K562 (cell line): Measurements from ENCODE around the gene KRTAP29-1. TPM values are rescaled to one million over a fixed set of nuclear protein-coding genes. Genes with fewer than 3 reads are reported as not detected.

Experiments
- ATAC-seq: fragments of 200-7000 bp; cut with Tn5 transposase; 3 replicates; pipeline ENCODE4 v1.9.1; 2020; ENCODE audit warnings: moderate library complexity
- BruUV-seq: library from RNA; stranded (reverse); fragments of 400-500 nt; replicated peaks from 2 replicates; lab custom pipeline; 2021; lab: Mats Ljungman, UMichigan
- CTCF ChIA-PET: fragments of 300-600 bp; formaldehyde crosslinking; extraction: SDS; loops from one replicate; lab custom pipeline; 2021; ENCODE audit warnings: low intra/inter-chr PET ratio; lab: Yijun Ruan, JAX
- POLR2A ChIA-PET: fragments of 300-600, 350-650 bp; sonication (Branson Sonifier 250); formaldehyde crosslinking; extraction: SDS; loops from one replicate; lab custom pipeline; 2021; ENCODE audit warnings: antibody characterized with exemption, inconsistent platforms; lab: Yijun Ruan, JAX
- DNase-seq, 4 experiments: peaks; one replicate each; pipeline versions ENCODE4 v3.0.0 to v3.0.0-alpha.2; 2011 to 2018; ENCODE audit warnings: low spot score in 3 of 4, mixed read lengths in 3 of 4; ENCODE audit errors: extremely low read depth in 1 of 4
- FAIRE-seq: peaks from 2 replicates; lab custom pipeline; 2011; peaks lifted over from hg19 to GRCh38; lab: Jason Lieb, UNC
- H2AFZ ChIP-seq: 2 replicates; pipeline ENCODE4 v1.6.0; 2011; ENCODE audit warnings: low read depth, low read length, control low read depth, inconsistent platforms
- H3K27ac ChIP-seq: fragments of 200-600 bp; 3 replicates; pipeline ENCODE4 v1.8.0; 2011; ENCODE audit warnings: low read depth, mild to moderate bottlenecking, control low read depth, inconsistent platforms, low read length, moderate library complexity, mixed read lengths; ENCODE audit errors: extremely low read depth
- H3K27me3 ChIP-seq, 2 experiments: fragments of 300-600 bp in 1 of 2; 2 replicates in 1 of 2; 3 replicates in 1 of 2; pipeline versions ENCODE4 v1.6.0 to v1.8.0; 2011; ENCODE audit warnings: inconsistent platforms in 2 of 2, low read length in 2 of 2, mild to moderate bottlenecking in 1 of 2, mixed read lengths in 1 of 2, moderate library complexity in 1 of 2; ENCODE audit not compliant: control insufficient read depth in 2 of 2, insufficient read depth in 2 of 2
- H3K36me3 ChIP-seq: fragments of 300-600 bp; 3 replicates; pipeline ENCODE4 v1.8.0; 2011; ENCODE audit warnings: mild to moderate bottlenecking, low read length, inconsistent platforms; ENCODE audit not compliant: control insufficient read depth, insufficient read depth
- H3K4me1 ChIP-seq, 2 experiments: fragments of 200-600 bp in 1 of 2; replicated peaks in 1 of 2; 2 replicates in 1 of 2; 3 replicates in 1 of 2; pipeline versions ENCODE4 v1.5.1 to v1.8.0; 2011; ENCODE audit warnings: inconsistent platforms in 2 of 2, low read length in 2 of 2, mild to moderate bottlenecking in 1 of 2, mixed read lengths in 1 of 2, moderate library complexity in 1 of 2; ENCODE audit not compliant: control insufficient read depth in 2 of 2, insufficient read depth in 2 of 2
- H3K4me2 ChIP-seq: 2 replicates; pipeline ENCODE4 v1.6.1; 2011; ENCODE audit warnings: low read length, control low read depth, inconsistent platforms, mixed read lengths; ENCODE audit not compliant: insufficient read depth
- H3K4me3 ChIP-seq: fragments of 200-600 bp; sonication (generic), shearing (Covaris generic); 2 replicates; pipeline ENCODE4 v1.5.1; 2016; ENCODE audit warnings: control low read depth, inconsistent platforms
- H3K79me2 ChIP-seq: fragments of 200-600 bp; 3 replicates; pipeline ENCODE4 v1.8.0; 2011; ENCODE audit warnings: low read length, inconsistent platforms; ENCODE audit not compliant: control insufficient read depth, insufficient read depth
- H3K9ac ChIP-seq, 2 experiments: 2 replicates each; pipeline versions ENCODE4 v1.6.0 to v1.6.1; 2011; ENCODE audit warnings: low read depth in 2 of 2, low read length in 2 of 2, control low read depth in 1 of 2, inconsistent platforms in 1 of 2, mild to moderate bottlenecking in 1 of 2, mixed read lengths in 1 of 2; ENCODE audit not compliant: insufficient read depth in 1 of 2
- H3K9me1 ChIP-seq: one replicate; pipeline ENCODE4 v1.6.0; 2011; ENCODE audit warnings: inconsistent platforms, mild to moderate bottlenecking, low read length, moderate library complexity; ENCODE audit not compliant: control insufficient read depth, insufficient read depth
- H3K9me3 ChIP-seq: replicated peaks from 2 replicates; pipeline ENCODE4 v1.5.1; 2011; ENCODE audit warnings: low read depth, low read length, inconsistent platforms; ENCODE audit not compliant: control insufficient read depth, insufficient read depth
- H4K20me1 ChIP-seq: replicated peaks from 2 replicates; pipeline ENCODE4 v1.6.1; 2011; ENCODE audit warnings: low read length, inconsistent platforms, mixed read lengths; ENCODE audit not compliant: control insufficient read depth, insufficient read depth
- BRD9 ChIP-seq: fragments of 450-650 bp; IDR thresholded peaks from 2 replicates; pipeline ENCODE4 v1.6.1; 2018; ENCODE audit warnings: low read depth; ENCODE audit not compliant: partially characterized antibody
- GTF2A2 ChIP-seq: IDR thresholded peaks from 2 replicates; pipeline ENCODE4 v1.6.1; 2016; ENCODE audit warnings: mild to moderate bottlenecking, missing genetic modification characterization, missing compliant biosample characterization
- MITF ChIP-seq: IDR thresholded peaks from 2 replicates; pipeline ENCODE4 v1.6.1; 2014; ENCODE audit warnings: antibody characterized with exemption
- MTA2 ChIP-seq: fragments of 450-650 bp; IDR thresholded peaks from 2 replicates; pipeline ENCODE4 v1.6.1; 2016; ENCODE audit warnings: low read depth
- TFAM ChIP-seq: fragments of 250-450 bp; sonication (Bioruptor Pico); conservative IDR thresholded peaks from 2 replicates; pipeline ENCODE4 v1.5.0; 2021; ENCODE audit warnings: mild to moderate bottlenecking, moderate library complexity
- ZBTB12 ChIP-seq: fragments of 250-450 bp; sonication (Bioruptor Pico); IDR thresholded peaks from 2 replicates; pipeline ENCODE4 v1.4.0; 2020
- ZNF77 ChIP-seq: fragments of 250-450 bp; sonication (Bioruptor Pico); IDR thresholded peaks from 2 replicates; pipeline ENCODE4 v1.5.0; 2020
- WGBS: fragments of 100-300 bp; shearing (Covaris generic); methylation state at CpG from one replicate; pipeline ENCODE4 v1.1.6; 2016; ENCODE audit warnings: low coverage, mixed read lengths; ENCODE audit not compliant: insufficient coverage; ENCODE audit errors: missing lambda C conversion rate; 5-methylcytosine and 5-hydroxymethylcytosine counted together
- in situ Hi-C: fragments of 300-500 bp; cut with MboI; formaldehyde crosslinking; loops from 4 replicates; pipeline ENCODE4 v1.15.0; 2018; ENCODE audit warnings: inconsistent platforms, mixed read lengths
- intact Hi-C: fragments of 100-400 bp; cut with micrococcal nuclease; formaldehyde crosslinking; loops from 2 replicates; pipeline ENCODE4 v1.14.2; 2022
- polyA plus RNA-seq, 8 experiments: library from polyadenylated mRNA; depleted of rRNA in 4 of 8; stranded (reverse) in 5 of 8; unstranded in 3 of 8; fragments of >200 nt; fragmentation: Nextera tagmentation in 2 of 8; fragmentation: Illumina TruSeq in 1 of 8; extraction: Ambion mirVana in 2 of 8; extraction: Trizol in 1 of 8; gene quantifications; 2 replicates each; pipeline versions ENCODE4 v1.2.1 to v1.2.3, GENCODE V29; 2011 to 2014; ENCODE audit warnings: inconsistent platforms in 1 of 8, missing spikeins in 1 of 8
- total RNA-seq, 7 experiments: library from RNA; depleted of rRNA in 6 of 7; stranded (reverse); fragments of >200 nt in 6 of 7; fragmentation: Illumina TruSeq in 2 of 7; extraction: Trizol in 2 of 7; gene quantifications; 2 replicates each; pipeline versions ENCODE4 v1.2.1 to v1.2.3, GENCODE V29; 2011 to 2021; ENCODE audit warnings: low replicate concordance in 1 of 7

Gene KRTAP29-1
- total and polyA plus RNA-seq, 9 of the 15 experiments (the other 6 are each of a cell fraction or from before 2014, with no cell fraction given) = not detected

- Histone ChIP-seq H4K20me1 (no peaks in the 10 kb centered on the region), H3K27me3 (peaks cover 0 to 3% of the 10 kb centered on the region in 2 experiments; a peak in 1 of 5 replicates), H3K4me1 (no peaks in the 10 kb centered on the region), H3K79me2 (no peaks in the 10 kb centered on the region), H3K9me1 (no peaks in the 10 kb centered on the region), H3K4me3 (no peak overlapping the region)
- CTCF ChIA-PET = no interaction called here
- no peak for DNase-seq
- WGBS = 1% methylated on average over 5 of the region's 5 CpGs
- intact Hi-C loops = no loop called here
- TF ChIP-seq GTF2A2 (tag) (no peak), MTA2 (no peak), MITF (no peak), TFAM (no peak), BRD9 (no peak), ZNF77 (no peak), ZBTB12 (CRISPR knock-in tag) (no peak)
- TF ChIP-seq, all 486 proteins: peak for 0
- no TSS peak for BruUV-seq
- no peaks in the 10 kb centered on the region for H3K36me3 ChIP-seq
- H3K4me2 ChIP-seq = no peak overlapping the region
- POLR2A ChIA-PET = interaction anchor here (0.8 kb wide), 1 partner anchor 38 kb away, joined by 3 read pairs; no protein-coding TSS in a partner anchor
- H3K9me3 ChIP-seq = no peaks in the 10 kb centered on the region
- no peak overlapping the region for H3K9ac ChIP-seq
- no peak for ATAC-seq
- in situ Hi-C loops = no loop called here
- FAIRE-seq = no peak
- no peak overlapping the region for H2AFZ ChIP-seq
- no peak overlapping the region for H3K27ac ChIP-seq
These were observed 36.4 kb upstream of the KRTAP29-1 start for GRCh38 chr17:41338961-41339485.
